ENCODE measurements around the gene ZNF789.
"Not testable (repeated sequence)": the region's sequence is repeated elsewhere in the genome, so short reads cannot be mapped to it uniquely, and the experiment has no call there.

The ZNF789 gene

DNA sequence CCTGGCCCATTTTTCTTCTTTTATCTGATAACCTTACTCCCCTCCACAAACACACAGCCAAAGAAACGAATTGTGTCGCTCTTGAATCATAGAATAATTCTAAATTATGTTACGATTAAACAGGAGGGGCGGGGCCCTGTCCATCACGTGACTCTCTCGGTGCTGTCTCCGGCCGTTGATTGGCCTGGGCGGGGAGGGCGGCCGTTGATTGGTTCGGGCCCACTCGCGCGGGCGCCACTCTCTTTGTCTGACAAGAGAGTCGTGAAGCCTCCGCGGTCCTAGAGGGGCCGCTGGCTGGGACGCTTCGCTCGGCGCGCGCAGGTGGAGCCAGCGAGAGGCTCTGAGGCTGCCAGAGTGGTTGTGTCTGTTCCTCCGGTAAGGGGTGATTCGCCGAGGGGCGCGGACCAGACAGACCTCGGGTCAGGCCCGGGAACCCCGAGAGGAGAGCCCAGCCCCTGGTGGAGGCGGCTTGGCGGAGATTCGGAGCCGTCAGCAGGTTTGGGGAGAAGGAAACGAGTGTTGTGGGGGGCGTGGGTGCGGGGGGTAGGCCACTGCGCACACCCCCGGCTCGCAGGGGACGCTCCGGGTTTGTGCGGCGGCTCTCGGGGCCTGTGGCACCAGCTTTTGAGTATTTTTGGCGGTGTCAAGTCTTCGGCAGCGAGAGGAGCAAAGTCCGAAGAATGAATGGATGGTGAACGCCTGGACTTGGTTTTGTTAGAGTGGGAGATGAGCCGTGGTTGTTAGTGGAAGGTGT lies at the start of gene ZNF789:
Gene ZNF789 (plus strand): TSS at position 330 of the 754 bp plus-strand sequence. CDS start 3,567 bp downstream, outside the sequence.
- DNase-seq (ENCODE audit: low read depth) = peak; percentile 68

DNA sequence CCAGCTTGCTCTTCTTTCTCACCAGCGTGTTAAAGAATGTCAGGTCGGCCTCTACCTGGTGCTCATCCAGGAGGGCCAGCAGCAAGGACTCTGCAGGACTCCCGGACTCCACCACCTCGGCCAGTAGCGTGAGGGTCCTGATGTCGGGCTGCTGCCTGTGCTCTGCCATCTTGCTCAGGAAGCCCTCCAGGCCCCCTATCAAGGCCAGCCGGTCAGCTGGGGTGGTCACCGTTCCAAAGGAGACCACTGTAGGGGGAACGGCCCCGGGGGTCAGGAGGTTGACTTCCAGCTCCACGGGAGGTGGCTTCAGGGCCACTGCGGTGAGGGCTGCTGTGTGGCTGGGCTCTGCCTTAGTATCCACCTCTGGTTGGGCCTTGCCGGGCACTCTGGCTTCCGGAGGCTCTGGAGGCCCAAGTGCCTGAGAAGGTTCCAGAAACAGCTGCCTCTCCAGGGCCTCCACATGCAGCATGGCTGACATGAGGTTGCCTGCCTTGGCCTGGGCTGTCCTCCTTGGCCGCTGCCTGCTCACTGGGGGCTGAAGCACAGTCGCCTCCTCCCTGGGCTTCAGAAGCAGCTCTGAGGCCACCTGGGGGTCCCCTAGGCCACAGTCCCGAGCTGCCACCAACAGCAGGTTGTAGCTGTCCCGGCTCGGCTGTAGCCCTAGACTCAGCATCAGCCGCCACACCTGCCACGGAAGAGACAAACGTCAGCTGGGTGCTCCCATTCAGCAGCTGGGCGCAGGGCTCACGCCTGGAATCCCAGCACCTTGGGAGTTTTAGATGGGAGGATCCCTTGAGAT lies 47.6 kb upstream of the ZNF789 start:
- no peak for DNase-seq (ENCODE audit: low read depth)

DNA sequence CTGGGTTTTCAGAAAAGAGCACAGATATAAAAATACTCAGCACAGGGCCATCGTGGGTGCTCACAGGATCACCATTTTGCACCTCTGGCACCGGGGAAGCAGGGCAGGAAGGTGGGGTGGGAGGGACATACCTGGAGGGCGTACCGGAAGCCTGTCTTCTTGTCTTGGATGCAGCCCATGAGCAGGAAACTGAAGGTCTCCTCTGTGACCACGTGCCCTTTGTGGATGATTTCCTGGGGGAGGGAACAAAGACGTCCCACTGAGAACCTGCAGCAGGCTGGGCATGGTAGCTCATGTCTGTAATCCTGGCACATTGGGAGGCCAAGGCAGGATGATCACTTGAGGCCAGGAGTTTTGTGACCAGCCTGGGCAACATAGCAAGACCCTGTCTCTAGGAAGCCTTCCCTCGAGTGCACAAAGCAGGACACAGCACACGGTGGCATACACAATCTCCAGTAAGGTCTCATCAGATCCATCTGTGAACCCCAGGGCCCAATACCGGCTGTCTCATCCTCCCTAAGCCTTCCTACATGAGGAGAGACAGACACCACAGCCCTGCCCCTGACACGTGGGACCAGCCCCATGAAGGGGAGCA lies 43.6 kb upstream of the ZNF789 start:
- no peak for DNase-seq (ENCODE audit: low read depth)

DNA sequence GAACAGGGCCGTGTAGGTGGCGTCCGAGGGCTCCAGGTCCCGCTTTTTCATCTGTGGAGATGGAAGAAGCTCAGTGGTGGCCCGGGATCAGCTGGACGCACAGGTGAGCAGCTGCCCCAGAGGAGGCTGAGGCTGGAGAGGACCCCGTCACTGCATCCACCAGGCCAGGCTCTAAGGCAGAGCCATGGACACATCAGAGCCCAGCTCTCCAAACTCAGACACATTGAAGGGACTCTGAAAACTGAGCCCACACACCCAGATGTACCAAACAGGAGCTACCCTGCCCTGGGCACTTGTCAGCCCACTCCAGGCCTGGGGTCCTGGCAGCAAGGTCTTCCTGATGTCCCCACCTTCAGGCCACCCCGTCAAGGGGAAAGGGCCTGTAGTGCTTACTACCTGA lies 42.9 kb upstream of the ZNF789 start:
- DNase-seq (ENCODE audit: low read depth) = no peak

DNA sequence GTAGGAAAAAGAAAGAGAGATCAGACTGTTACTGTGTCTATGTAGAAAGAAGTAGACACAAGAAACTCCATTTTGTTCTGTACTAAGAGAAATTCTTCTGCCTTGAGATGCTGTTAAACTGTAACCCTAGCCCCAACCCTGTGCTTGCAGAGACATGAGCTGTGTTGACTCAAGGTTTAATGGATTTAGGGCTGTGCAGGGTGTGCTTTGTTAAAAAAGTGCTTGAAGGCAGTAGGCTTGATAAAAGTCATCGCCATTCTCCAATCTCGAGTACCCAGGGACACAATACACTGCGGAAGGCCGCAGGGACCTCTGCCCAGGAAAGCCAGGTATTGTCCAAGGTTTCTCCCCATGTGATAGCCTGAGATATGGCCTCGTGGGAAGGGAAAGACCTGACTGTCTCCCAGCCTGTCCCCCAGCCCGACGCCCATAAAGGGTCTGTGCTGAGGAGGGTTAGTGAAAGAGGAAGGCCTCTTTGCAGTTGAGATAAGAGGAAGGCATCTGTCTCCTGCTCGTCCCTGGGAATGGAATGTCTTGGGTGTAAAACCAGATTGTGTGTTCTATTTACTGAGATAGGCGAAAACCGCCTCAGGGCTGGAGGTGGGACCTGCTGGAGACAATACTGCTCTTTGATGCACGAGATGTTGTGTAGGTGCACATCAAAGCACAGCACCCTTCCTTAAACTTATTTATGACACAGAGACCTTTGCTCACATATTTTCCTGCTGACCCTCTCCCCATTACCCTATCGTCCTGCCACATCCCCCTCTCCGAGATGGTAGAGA lies 40.7 kb upstream of the ZNF789 start:
- not testable (repeated sequence) for DNase-seq (ENCODE audit: low read depth)

DNA sequence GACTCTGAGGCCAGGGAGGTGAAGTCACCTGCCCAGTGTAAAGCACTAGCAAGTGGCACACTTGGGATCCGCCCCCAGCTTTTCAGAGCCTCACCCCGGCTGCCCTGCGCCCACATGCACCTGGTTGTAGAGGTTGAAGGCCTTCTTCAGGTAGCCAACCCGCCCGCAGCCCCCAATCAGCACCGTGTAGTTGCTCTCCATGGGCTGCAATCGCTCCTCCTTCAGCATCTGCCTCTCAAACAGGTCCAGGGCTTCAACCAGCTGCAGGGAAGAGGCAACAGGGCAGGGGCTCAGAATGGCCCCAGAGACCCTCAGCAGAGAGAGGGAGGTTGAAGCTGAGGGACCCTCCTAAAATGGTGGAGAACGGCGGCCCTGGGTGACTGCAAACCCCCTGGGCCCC lies 39.5 kb upstream of the ZNF789 start:
- no peak for DNase-seq (ENCODE audit: low read depth)

DNA sequence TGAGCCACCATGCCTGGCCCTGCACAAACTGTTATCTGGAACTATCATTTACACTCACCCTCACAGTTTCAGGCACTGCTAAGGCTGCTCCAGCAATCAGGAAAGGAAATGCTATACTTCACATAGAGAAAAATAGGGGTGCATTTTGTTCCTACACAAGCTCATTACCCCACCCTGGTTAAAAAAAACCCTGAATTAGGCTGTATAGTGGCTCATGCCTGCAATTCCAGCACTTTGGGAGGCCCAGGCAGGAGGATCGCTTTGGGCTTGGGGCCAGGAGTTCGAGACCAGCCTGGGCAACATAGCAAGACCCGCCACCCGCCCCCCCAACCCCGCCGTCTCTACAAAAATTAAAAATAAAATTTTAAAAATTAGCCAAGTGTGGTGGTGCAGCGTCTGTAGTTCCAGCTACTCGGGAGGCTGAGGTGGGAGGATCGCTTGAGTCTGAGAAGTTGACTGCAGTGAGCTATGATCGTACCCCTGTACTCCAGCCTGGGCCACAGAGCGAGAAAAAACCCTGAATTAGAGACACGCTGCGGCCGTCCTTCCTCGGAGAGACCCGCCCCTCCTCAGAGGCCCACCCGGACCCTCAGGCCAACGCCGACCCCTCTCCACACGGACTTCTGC lies 34.6 kb upstream of the ZNF789 start:
- DNase-seq (ENCODE audit: low read depth) = no peak

DNA sequence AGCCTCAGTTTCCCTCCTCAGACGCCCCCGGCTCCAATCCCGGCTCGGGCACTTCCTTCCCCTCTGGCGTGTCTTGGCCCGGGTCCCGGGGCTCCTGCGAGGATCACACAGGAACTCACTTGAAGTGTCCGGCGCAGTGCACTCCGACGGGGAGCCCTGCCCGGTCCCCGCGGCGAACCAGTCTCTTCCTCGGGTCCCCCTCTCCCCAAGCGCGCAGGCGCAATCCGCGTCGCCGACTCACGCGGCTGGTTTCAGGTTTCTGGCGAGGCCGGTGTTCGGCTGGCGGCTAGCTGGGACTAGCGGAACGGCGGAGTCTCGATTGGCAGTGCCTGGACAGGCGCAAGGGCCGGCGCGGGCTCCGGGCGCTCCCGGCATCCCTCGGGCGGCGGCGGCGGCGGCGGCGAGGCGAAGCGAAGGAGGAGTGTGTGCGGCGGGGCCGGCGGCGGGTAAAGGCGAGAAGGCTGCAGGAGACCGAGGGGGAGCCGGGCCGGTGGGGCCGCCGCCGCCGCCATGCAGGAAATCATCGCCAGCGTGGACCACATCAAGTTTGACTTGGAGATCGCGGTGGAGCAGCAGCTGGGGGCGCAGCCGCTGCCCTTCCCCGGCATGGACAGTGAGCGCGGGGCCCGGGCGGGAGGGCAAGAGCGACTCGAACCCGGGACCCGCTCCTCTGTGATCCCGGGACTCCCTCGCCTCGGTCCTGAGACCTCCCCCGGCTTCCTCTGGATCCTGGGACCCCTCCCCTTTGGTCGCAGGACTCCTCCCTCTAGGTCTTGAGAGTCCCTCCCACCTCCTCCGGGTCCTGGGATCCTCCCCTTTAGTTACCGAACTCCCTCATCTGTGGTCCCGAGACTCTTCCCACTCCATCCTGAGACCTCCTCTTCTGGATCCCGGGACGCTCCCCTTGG lies 33.9 kb upstream of the ZNF789 start, which contains the start of the genes CPSF4 and PTCD1:
Gene CPSF4 (plus strand): TSS at position 371 of the 908 bp plus-strand sequence. CDS start 140 bp downstream, at position 511.
Gene PTCD1 (minus strand): TSS at position 226 of the 908 bp plus-strand sequence. CDS start 3,556 bp downstream, outside the sequence.
- peak; percentile 70 for DNase-seq (ENCODE audit: low read depth)

DNA sequence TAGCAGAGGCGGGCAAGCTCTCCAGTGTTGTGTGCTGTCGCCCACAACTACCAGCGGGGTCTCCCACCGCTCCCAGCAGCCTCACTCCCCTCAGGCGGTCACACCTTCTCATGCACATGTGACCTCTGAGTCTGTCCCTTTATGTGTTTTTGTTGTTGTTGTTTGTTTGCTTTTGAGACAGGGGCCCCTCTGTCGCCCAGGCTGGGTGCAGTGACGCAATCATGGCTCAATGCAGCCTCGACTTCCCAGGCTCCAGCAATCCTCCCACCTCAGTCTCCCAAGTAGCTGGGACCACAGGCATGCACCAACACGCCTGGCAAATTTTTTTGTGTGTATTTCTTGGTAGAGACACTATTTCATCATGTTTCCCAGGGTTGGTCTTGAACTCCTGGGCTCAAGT lies 32.5 kb upstream of the ZNF789 start:
- peak; percentile 13 for DNase-seq (ENCODE audit: low read depth)

DNA sequence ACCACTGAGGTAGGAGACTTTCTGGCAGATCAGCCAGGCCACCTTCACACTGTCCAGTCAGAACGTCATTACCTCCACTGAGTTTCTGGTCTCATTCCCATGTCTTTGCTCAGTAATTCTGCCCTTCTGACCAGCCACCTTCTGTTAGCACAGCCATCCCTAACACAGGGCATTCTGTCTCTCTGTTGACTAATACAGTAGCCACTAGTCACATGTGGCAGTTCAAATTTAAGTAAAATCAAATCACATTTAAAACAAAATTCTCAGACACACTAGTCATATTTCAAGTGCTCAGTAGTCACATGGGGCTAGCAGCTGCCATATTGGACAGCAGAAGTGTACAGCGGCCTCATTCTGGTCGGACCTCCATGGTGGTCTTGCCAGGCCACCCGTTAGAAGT lies 26.6 kb upstream of the ZNF789 start:
- DNase-seq (ENCODE audit: low read depth) = no peak

DNA sequence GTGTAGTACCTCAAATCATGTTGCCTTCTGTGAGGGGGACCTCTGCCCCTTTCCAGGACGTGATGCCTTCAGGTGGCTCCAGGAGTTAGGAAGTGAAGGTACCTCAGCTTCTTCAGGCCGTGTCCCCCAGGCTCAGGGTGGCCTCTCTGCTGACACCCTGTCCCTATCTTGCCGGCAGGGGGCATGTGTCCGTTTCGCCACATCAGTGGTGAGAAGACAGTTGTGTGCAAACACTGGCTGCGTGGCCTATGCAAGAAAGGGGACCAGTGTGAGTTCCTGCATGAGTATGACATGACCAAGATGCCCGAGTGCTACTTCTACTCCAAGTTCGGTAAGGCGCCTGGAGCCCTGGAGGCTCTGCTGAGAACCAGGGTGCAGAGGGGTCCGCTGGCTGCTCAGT lies 24.7 kb upstream of the ZNF789 start:
- DNase-seq (ENCODE audit: low read depth) = no peak

DNA sequence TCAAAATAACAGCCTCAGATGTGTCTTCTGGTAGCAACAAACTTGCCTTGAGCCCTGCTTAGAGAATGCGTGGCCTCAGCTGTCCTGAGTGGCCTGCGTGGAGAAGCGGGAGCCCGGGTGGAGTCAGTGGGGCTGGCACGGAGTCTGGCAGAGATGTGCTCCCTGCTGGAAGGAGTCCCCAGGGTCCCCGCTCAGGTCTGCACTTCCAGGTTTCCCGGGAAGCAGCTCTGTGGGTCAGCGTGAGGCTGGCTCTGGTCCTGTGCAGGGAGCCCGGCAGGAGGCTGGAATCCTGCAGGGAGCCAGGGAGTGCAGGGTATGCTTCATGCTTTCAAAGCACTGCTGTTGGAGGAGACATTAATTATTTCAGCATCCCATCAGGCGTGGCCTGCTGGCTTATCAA lies 23.8 kb upstream of the ZNF789 start:
- no peak for DNase-seq (ENCODE audit: low read depth)

DNA sequence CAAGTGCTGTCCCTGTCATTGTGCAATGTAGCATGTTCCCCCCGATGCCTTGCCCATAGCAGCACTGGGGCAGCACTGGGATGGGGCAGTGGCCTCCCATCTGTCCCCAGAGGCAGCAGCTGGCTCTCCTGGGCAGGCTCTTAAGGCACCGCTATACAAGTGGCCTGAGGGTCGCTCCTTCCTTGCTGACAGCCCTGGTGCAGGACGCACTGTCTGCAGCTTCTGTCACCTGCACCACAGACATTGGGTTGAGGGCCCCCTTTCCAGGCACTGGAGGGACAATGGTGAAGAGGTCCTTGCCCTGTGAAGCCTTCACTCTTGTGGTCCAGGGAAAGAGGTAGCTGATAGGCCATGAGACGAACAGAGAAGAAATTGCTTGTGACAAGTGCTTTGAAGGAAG lies 23.4 kb upstream of the ZNF789 start:
- DNase-seq (ENCODE audit: low read depth) = no peak

DNA sequence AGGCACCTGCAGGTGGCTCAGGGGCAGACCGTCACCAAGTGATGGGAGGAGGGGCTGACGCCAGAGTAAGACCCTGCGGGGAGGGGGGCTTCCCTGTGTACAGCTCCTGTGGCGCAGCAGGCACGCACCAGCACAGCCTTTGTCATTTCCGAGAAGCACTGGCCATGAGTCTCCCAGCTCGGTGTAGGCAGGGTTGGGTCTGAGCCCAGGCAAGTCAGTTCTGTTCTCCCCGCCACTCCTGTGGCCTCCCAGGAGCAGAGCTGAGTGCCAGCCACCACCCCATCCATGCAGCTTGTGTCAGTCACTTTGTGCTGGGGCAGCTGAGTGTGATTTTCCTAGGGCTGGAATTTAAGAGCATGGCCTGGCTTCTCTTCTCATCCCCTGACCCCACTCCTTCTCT lies 20.8 kb upstream of the ZNF789 start:
- no peak for DNase-seq (ENCODE audit: low read depth)

DNA sequence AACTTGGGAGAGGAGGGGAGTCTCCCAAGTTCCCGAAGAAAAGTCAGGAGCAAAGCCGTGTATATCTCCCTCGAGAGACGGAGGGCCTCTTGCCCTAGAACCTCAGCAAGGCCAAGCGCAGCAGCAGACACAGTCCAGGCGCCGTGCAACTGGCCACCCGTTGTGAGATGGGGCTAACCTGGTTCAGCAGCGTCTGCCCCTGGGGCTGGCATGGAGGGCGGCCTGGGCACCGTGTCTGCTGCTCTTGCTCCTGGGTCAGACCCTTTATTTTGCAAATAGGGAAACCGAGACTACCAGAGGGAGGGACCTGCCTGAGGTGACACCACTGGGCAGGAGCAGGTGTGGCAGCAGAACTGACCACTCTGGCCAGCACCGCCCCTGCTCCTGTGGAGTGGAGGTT lies 20.1 kb upstream of the ZNF789 start:
- DNase-seq (ENCODE audit: low read depth) = no peak

DNA sequence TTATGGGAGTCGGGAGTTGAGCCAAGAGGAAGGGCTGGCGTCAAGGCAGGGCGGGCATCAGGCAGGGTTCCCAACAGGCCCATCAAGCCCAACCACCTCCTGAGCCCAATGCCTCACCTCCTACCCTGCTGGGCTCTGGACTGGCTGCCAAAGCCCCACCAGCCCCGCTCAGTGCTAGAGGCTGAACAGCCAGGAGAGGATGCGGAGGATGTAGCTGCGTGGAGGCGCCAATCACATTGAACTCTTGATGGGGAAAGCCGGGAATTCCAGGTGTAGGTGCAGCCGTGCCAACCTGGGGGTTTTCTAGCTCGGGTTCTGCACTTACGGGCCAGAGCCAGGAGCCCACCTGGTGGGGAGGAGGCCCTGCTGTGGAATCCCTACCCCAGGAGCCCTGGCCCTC lies 19.6 kb upstream of the ZNF789 start:
- DNase-seq (ENCODE audit: low read depth) = no peak

DNA sequence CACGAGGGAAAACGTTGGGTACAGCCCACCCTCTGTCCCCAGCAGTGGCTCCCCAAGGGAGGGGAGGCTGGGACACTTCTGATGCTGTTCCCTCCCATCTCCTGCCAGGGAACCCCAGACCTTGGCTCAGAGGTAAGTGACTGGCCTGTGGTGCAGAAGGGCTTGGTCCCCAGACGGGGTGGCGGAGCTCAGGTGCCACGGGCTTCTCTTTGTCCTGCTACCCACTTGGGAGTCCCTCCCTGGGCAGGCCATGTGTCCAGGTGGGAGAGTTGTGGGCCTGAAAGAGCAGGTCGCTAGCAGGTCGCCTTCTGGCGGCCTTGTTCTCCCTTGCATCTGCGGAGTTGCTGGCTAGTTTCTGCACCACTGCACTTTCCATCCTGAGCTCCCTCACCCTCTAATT lies 16.8 kb upstream of the ZNF789 start:
- DNase-seq (ENCODE audit: low read depth) = no peak

DNA sequence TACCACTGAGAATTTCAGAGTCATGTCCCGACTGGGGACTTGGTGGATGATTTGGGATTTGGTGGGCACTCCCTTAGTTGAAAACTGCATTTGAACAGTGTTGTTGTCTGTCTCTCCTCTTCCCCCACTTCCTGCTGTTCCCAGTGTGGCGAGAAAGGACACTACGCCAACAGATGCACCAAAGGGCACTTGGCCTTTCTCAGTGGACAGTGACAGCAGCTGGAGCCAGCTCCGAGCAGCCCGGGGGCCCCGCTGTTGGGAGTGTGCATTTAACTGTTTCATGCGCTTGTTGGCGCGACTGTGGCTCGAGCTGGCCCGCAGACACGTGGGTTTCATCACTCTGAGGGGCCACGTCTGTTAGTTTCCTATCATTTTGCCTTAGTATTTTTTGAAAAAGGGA lies 16.4 kb upstream of the ZNF789 start:
- DNase-seq (ENCODE audit: low read depth) = no peak

DNA sequence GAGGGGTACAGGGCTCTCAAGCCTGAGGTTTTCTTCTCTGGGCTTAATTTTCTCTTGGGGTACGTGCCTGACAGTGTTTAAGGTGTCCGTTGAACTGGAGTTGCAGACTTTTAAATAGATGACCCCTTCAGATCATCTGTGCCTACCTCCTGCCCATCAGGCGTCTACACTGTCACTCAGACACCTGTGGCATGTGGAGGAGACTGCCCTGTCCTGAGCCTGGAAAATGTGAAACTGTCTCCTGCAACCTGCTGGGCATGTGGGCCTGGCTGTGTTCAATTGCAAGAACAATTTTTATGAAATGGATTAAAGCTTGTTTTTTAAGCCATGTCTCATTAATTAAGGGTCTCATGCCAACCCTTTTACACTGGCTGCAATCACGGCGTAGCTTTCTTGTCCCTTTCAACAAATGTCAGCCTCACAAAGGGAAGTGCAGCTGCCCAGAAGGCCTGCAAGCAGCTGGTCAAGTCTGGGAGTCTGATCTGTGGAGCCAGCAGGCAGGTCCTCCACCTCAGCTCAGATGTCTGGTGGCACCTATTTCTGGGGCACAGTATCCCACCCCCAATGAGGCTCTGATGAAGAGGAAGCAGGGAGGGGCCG lies 15.5 kb upstream of the ZNF789 start:
- DNase-seq (ENCODE audit: low read depth) = no peak

All from GM04503 (cell line).